BLaER1 treated with 17β-estradiol and CSF1 and Interleukin-3, amounts not matched to agents 10 nM and 100 nM (cell line): ENCODE results near the gene FOXN1.

Source experiments
- H3K27ac ChIP-seq, 11 experiments: shearing (Covaris generic); formaldehyde crosslinking; 2 replicates each; pipeline ENCODE4 v1.8.1; 2022
- H3K27me3 ChIP-seq, 11 experiments: shearing (Covaris generic); formaldehyde crosslinking; 2 replicates each; pipeline ENCODE4 v1.8.1; 2022
- H3K36me3 ChIP-seq, 11 experiments: shearing (Covaris generic); formaldehyde crosslinking; 2 replicates each; pipeline ENCODE4 v1.8.1; 2022
- H3K4me1 ChIP-seq, 10 experiments: shearing (Covaris generic); formaldehyde crosslinking; 2 replicates each; pipeline ENCODE4 v1.8.1; 2022
- H3K4me2 ChIP-seq, 11 experiments: shearing (Covaris generic); formaldehyde crosslinking; 2 replicates each; pipeline ENCODE4 v1.8.1; 2022
- H3K4me3 ChIP-seq, 10 experiments: shearing (Covaris generic); formaldehyde crosslinking; 2 replicates each; pipeline ENCODE4 v1.8.1; 2022
- H3K9ac ChIP-seq, 11 experiments: shearing (Covaris generic); formaldehyde crosslinking; 2 replicates each; pipeline ENCODE4 v1.8.1; 2022
- H3K9me3 ChIP-seq, 11 experiments: shearing (Covaris generic); formaldehyde crosslinking; replicated peaks in 1 of 11; 2 replicates each; pipeline ENCODE4 v1.8.1; 2022
- H4K20me1 ChIP-seq, 11 experiments: shearing (Covaris generic); formaldehyde crosslinking; 2 replicates each; pipeline ENCODE4 v1.8.1; 2022
- Cebpa-rat ChIP-seq, 11 experiments: shearing (Covaris generic); IDR thresholded peaks; 2 replicates each; pipeline ENCODE4 v1.8.1; 2022

Gene FOXN1

DNA sequence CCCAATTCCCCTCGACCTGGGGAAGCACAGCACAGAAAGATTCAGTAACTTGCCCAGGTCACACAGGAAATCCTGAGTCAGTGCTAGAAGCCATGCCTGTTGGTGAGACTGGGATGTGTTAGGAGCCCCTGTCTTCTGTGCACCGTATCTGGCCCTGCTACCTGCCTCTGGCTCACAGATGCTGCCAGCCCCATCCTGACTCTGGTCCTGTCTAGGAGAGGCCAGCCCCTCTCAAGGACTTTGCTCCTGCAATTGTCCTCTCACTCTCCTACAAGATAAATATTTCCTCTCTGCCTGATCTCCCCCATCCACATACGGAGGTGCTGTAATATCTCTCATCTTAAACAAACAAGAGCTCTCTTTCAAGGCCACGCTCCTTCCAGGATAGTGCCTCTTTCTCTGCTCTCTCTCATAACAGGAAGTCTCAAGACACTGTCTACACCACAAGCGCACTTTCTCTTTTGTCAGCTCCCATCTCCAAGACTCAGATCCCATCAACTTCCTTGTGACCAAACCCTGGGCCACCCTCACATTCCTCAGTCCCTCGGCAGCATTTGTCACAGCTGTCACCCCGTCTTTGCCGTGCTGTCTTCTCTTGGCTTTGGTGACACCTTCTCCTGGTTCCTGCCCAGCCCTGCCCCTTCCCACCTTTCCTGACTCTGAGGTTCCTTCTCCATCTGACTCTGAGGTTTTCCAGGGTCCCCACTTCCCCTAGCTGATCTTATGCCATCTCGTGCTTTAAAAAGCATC, 30.8 kb upstream of the FOXN1 start:
- TF ChIP-seq Cebpa-rat (IDR thresholded peaks at IDR 0.05) = no peak
- peaks cover 0 to 83% (median 49%) of the 10 kb centered on the region in 10 experiments; a peak in 17 of 20 replicates for H3K4me1 ChIP-seq
- no peaks in the 10 kb centered on the region for H3K9me3 ChIP-seq
- H3K4me2 ChIP-seq = peak overlapping the region in 9 of 11 experiments; percentile 9 to 94 (median 75); a peak in 18 of 22 replicates
- 0 out of 22 replicates have a peak, but pooled peaks cover 0 to 3% (median 0%) of the 10 kb centered on the region in 11 experiments for H3K27me3 ChIP-seq
- H3K9ac ChIP-seq = peak overlapping the region in 1 of 11 experiments; percentile 14; a peak in 1 of 22 replicates
- H4K20me1 ChIP-seq = no peaks in the 10 kb centered on the region
- H3K4me3 ChIP-seq = no peak overlapping the region
- H3K27ac ChIP-seq = peak overlapping the region in 6 of 11 experiments; percentile 6 to 57 (median 43); a peak in 8 of 22 replicates
- no peaks in the 10 kb centered on the region for H3K36me3 ChIP-seq

GRCh38 chr17:28476076-28476865, 29.9 kb upstream of the FOXN1 start:
- Histone ChIP-seq H3K27ac (peak overlapping the region in 4 of 11 experiments; percentile 35 to 54 (median 46); a peak in 7 of 22 replicates), H3K9ac (peak overlapping the region in 2 of 11 experiments; percentile 16 to 25; a peak in 2 of 22 replicates), H4K20me1 (no peaks in the 10 kb centered on the region), H3K36me3 (no peaks in the 10 kb centered on the region), H3K4me1 (peaks cover 0 to 73% (median 40%) of the 10 kb centered on the region in 10 experiments; a peak in 16 of 20 replicates), H3K27me3 (no peaks in the 10 kb centered on the region), H3K4me2 (peak overlapping the region in 7 of 11 experiments; percentile 49 to 94 (median 78); a peak in 14 of 22 replicates), H3K4me3 (no peak overlapping the region), H3K9me3 (no peaks in the 10 kb centered on the region)
- no peak for TF ChIP-seq Cebpa-rat (IDR thresholded peaks at IDR 0.05)

DNA sequence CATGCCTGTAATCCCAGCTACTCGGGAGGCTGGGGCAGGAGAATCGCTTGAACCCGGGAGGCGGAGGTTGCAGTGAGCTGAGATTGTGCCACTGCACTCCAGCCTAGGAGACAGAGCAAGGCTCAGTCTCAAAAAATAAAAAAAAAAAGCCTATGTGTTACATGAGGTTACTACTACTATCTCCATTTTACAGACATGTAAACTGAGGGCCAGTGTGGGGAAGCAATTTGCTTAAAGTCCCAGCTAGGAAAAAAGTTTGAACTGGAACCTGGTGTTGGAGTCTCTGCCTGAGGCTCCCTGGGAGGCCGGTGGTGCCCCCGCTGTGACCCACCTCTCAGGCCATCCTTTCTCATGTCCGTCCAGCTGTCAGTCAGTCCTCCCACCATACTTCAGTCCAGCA, 28.2 kb upstream of the FOXN1 start:
- no peak for TF ChIP-seq Cebpa-rat (IDR thresholded peaks at IDR 0.05)

DNA sequence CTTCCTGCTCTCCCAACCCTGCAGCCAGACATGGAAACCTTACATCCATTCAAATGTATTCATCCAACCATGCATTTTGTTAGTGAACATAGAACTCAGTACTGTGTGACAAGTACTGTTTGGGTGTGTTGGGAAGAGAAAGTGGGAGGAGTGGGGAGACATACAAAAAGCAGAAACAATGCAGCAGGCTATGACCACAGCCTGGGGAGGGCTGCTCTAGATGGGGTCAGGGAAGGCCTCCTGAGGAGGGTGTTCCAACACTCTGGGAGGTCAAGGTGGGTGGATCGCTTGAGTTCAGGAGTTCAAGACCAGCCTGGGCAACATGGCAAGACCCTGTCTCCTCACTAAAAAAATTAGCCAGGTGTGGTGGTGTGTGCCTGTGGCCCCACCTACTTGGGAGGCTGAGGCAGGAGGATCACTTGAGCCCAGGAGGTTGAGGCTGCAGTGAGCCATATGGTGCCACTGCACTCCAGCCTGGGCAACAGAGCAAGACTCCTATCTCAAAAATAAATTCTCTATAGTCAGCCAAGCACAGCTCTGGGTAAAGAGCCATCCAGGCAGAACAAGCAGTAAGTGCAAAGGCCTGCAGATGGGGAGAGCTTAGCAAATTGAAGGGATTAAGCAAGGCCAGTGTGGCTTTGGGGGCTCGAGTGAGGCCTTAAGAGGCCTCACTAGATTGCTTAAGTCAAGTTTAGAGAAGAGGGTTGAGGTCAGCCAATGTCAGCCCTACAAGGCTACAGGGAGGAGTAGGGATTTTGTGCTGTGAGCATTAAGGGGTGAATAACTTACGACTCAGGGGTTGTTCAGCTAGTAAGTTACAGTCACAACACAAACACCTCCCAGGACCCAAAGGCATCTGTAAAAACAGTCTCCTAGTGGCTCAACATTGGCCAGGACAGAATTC, 27.2 kb upstream of the FOXN1 start:
- Histone ChIP-seq H3K4me1 (peaks cover 4 to 54% (median 30%) of the 10 kb centered on the region in 10 experiments; a peak in 18 of 20 replicates), H3K4me2 (peak overlapping the region in 5 of 11 experiments; percentile 10 to 49 (median 33); a peak in 7 of 22 replicates), H3K9ac (no peak overlapping the region), H3K4me3 (no peak overlapping the region), H3K27ac (no peak overlapping the region), H3K9me3 (no peaks in the 10 kb centered on the region), H3K36me3 (no peaks in the 10 kb centered on the region), H3K27me3 (no peaks in the 10 kb centered on the region), H4K20me1 (no peaks in the 10 kb centered on the region)
- no peak for TF ChIP-seq Cebpa-rat (IDR thresholded peaks at IDR 0.05)

More for the DNA sequence above, 28.2 kb upstream of the FOXN1 start:
- peaks cover 0 to 57% (median 30%) of the 10 kb centered on the region in 10 experiments; a peak in 16 of 20 replicates for H3K4me1 ChIP-seq
- no peak overlapping the region for H3K9ac ChIP-seq
- no peak overlapping the region for H3K4me3 ChIP-seq
- H3K36me3 ChIP-seq = no peaks in the 10 kb centered on the region
- H3K4me2 ChIP-seq = no peak overlapping the region; a peak in 1 of 22 replicates
- H3K27me3 ChIP-seq = no peaks in the 10 kb centered on the region
- H4K20me1 ChIP-seq = no peaks in the 10 kb centered on the region
- no peak overlapping the region for H3K27ac ChIP-seq
- H3K9me3 ChIP-seq = no peaks in the 10 kb centered on the region

DNA sequence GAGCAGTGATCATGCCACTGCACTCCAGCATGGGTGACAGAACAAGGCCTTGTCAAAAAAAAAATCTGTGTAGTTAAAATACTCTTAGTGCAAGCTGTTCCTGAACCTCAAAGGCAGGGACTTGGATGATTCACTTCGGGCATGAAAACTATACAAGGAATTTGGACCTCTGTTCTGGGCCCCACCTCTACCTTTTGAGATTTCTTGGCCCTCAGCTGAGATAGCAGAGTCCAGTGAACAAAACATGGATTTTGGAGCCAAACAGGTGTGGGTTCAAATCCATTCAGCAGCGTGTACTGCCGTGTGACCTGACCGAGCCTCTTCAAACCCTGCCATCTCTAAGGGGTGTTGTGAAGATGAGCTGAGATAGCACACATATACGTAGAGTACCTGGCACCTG, 25.9 kb upstream of the FOXN1 start:
- TF ChIP-seq Cebpa-rat (IDR thresholded peaks at IDR 0.05) = no peak
- H3K4me1 ChIP-seq = peaks cover 17 to 54% (median 34%) of the 10 kb centered on the region in 10 experiments; a peak in 19 of 20 replicates
- no peaks in the 10 kb centered on the region for H3K36me3 ChIP-seq

GRCh38 chr17:28480799-28481571, 25.2 kb upstream of the FOXN1 start:
- Histone ChIP-seq H3K4me2 (no peak overlapping the region), H3K4me1 (peaks cover 17 to 52% (median 28%) of the 10 kb centered on the region in 10 experiments; a peak in 19 of 20 replicates), H3K4me3 (no peak overlapping the region), H3K9ac (no peak overlapping the region), H3K36me3 (no peaks in the 10 kb centered on the region), H3K9me3 (no peaks in the 10 kb centered on the region), H3K27ac (no peak overlapping the region), H3K27me3 (no peaks in the 10 kb centered on the region), H4K20me1 (no peaks in the 10 kb centered on the region)
- TF ChIP-seq Cebpa-rat (IDR thresholded peaks at IDR 0.05) = no peak

More for the DNA sequence above, 25.9 kb upstream of the FOXN1 start:
- Histone ChIP-seq H3K27ac (no peak overlapping the region), H3K4me2 (no peak overlapping the region), H4K20me1 (no peaks in the 10 kb centered on the region), H3K27me3 (no peaks in the 10 kb centered on the region), H3K9me3 (no peaks in the 10 kb centered on the region), H3K4me3 (no peak overlapping the region), H3K9ac (no peak overlapping the region)

GRCh38 chr17:28482551-28483199, 23.5 kb upstream of the FOXN1 start:
- TF ChIP-seq Cebpa-rat (IDR thresholded peaks at IDR 0.05) = no peak
- Histone ChIP-seq H3K27me3 (no peaks in the 10 kb centered on the region), H3K36me3 (no peaks in the 10 kb centered on the region), H3K9me3 (no peaks in the 10 kb centered on the region), H3K9ac (no peak overlapping the region), H3K27ac (no peak overlapping the region), H3K4me3 (no peak overlapping the region), H4K20me1 (no peaks in the 10 kb centered on the region), H3K4me1 (peaks cover 30 to 52% (median 35%) of the 10 kb centered on the region in 10 experiments), H3K4me2 (no peak overlapping the region)
